Neuron (in vitro differentiated cells): ENCODE measurements around the gene FMNL2.

Experiments
- H2AFZ ChIP-seq: one replicate; pipeline ENCODE4 v1.6.1; 2013; ENCODE audit warnings: low read depth, mild to moderate bottlenecking, inconsistent platforms, low read length, moderate library complexity
- H3K27me3 ChIP-seq: one replicate; pipeline ENCODE4 v1.6.1; 2013; ENCODE audit warnings: low read length; ENCODE audit not compliant: insufficient read depth
- H3K36me3 ChIP-seq: one replicate; pipeline ENCODE4 v1.6.1; 2013; ENCODE audit warnings: low read length; ENCODE audit not compliant: insufficient read depth
- H3K4me1 ChIP-seq: one replicate; pipeline ENCODE4 v1.6.1; 2013; ENCODE audit warnings: low read length; ENCODE audit not compliant: insufficient read depth
- H3K4me3 ChIP-seq: 2 replicates; pipeline ENCODE4 v1.5.1; 2013; ENCODE audit warnings: mild to moderate bottlenecking, low read length, moderate library complexity
- H3K9me3 ChIP-seq: one replicate; pipeline ENCODE4 v1.6.1; 2013; ENCODE audit warnings: low read length

The FMNL2 gene

GRCh38 chr2:152560873-152561595 is 226.1 kb downstream of the FMNL2 start:
- Histone ChIP-seq H2AFZ (no peak overlapping the region), H3K4me3 (no peak overlapping the region), H3K27me3 (no peaks in the 10 kb centered on the region), H3K9me3 (no peaks in the 10 kb centered on the region), H3K36me3 (peaks cover 45% of the 10 kb centered on the region), H3K4me1 (no peaks in the 10 kb centered on the region)

GRCh38 chr2:152562198-152562884 is 227.4 kb downstream of the FMNL2 start:
- H3K4me1 ChIP-seq = no peaks in the 10 kb centered on the region
- H3K27me3 ChIP-seq = no peaks in the 10 kb centered on the region
- no peak overlapping the region for H3K4me3 ChIP-seq
- no peaks in the 10 kb centered on the region for H3K9me3 ChIP-seq
- peaks cover 45% of the 10 kb centered on the region for H3K36me3 ChIP-seq
- no peak overlapping the region for H2AFZ ChIP-seq

GRCh38 chr2:152563764-152564163 is 228.8 kb downstream of the FMNL2 start:
- no peaks in the 10 kb centered on the region for H3K27me3 ChIP-seq
- H3K4me1 ChIP-seq = no peaks in the 10 kb centered on the region
- H3K4me3 ChIP-seq = no peak overlapping the region
- no peak overlapping the region for H2AFZ ChIP-seq
- peaks cover 38% of the 10 kb centered on the region for H3K36me3 ChIP-seq
- H3K9me3 ChIP-seq = no peaks in the 10 kb centered on the region

- Histone ChIP-seq H3K4me3 (no peak overlapping the region), H2AFZ (no peak overlapping the region), H3K36me3 (peaks cover 29% of the 10 kb centered on the region), H3K27me3 (no peaks in the 10 kb centered on the region), H3K9me3 (no peaks in the 10 kb centered on the region), H3K4me1 (no peaks in the 10 kb centered on the region)
Measured at GRCh38 chr2:152564754-152565551, 230.0 kb downstream of the FMNL2 start.

GRCh38 chr2:152565884-152566727 is 231.1 kb downstream of the FMNL2 start:
- Histone ChIP-seq H3K4me1 (no peaks in the 10 kb centered on the region), H3K27me3 (no peaks in the 10 kb centered on the region), H3K4me3 (no peak overlapping the region), H3K9me3 (no peaks in the 10 kb centered on the region), H2AFZ (no peak overlapping the region), H3K36me3 (peaks cover 22% of the 10 kb centered on the region)

GRCh38 chr2:152566728-152567069 is 231.7 kb downstream of the FMNL2 start:
- H3K4me3 ChIP-seq = no peak overlapping the region
- H3K27me3 ChIP-seq = no peaks in the 10 kb centered on the region
- H3K9me3 ChIP-seq = no peaks in the 10 kb centered on the region
- peaks cover 24% of the 10 kb centered on the region for H3K36me3 ChIP-seq
- no peak overlapping the region for H2AFZ ChIP-seq
- H3K4me1 ChIP-seq = no peaks in the 10 kb centered on the region

GRCh38 chr2:152568531-152568930 is 233.6 kb downstream of the FMNL2 start:
- no peaks in the 10 kb centered on the region for H3K9me3 ChIP-seq
- H3K36me3 ChIP-seq = peaks cover 12% of the 10 kb centered on the region
- H3K27me3 ChIP-seq = no peaks in the 10 kb centered on the region
- H2AFZ ChIP-seq = no peak overlapping the region
- no peak overlapping the region for H3K4me3 ChIP-seq
- no peaks in the 10 kb centered on the region for H3K4me1 ChIP-seq

- H3K4me3 ChIP-seq = no peak overlapping the region
- no peaks in the 10 kb centered on the region for H3K4me1 ChIP-seq
- H3K36me3 ChIP-seq = peaks cover 11% of the 10 kb centered on the region
- H2AFZ ChIP-seq = no peak overlapping the region
- H3K27me3 ChIP-seq = no peaks in the 10 kb centered on the region
- no peaks in the 10 kb centered on the region for H3K9me3 ChIP-seq
Measured at GRCh38 chr2:152569186-152569585, 234.2 kb downstream of the FMNL2 start.

- peaks cover 11% of the 10 kb centered on the region for H3K36me3 ChIP-seq
- H2AFZ ChIP-seq = no peak overlapping the region
- no peak overlapping the region for H3K4me3 ChIP-seq
- no peaks in the 10 kb centered on the region for H3K4me1 ChIP-seq
- no peaks in the 10 kb centered on the region for H3K27me3 ChIP-seq
- no peaks in the 10 kb centered on the region for H3K9me3 ChIP-seq
Measured at GRCh38 chr2:152571048-152571766, 236.2 kb downstream of the FMNL2 start.

- Histone ChIP-seq H3K4me1 (no peaks in the 10 kb centered on the region), H3K9me3 (no peaks in the 10 kb centered on the region), H3K27me3 (no peaks in the 10 kb centered on the region), H3K4me3 (no peak overlapping the region), H2AFZ (no peak overlapping the region), H3K36me3 (peaks cover 11% of the 10 kb centered on the region)
Measured at GRCh38 chr2:152572031-152572430, 237.1 kb downstream of the FMNL2 start.

- Histone ChIP-seq H3K9me3 (no peaks in the 10 kb centered on the region), H3K36me3 (peaks cover 11% of the 10 kb centered on the region), H3K4me1 (no peaks in the 10 kb centered on the region), H3K4me3 (no peak overlapping the region), H2AFZ (no peak overlapping the region), H3K27me3 (no peaks in the 10 kb centered on the region)
Measured at GRCh38 chr2:152573168-152573567, 238.2 kb downstream of the FMNL2 start.

GRCh38 chr2:152577579-152577978 is 242.6 kb downstream of the FMNL2 start:
- Histone ChIP-seq H3K36me3 (peaks cover 25% of the 10 kb centered on the region), H3K9me3 (no peaks in the 10 kb centered on the region), H3K27me3 (no peaks in the 10 kb centered on the region), H2AFZ (no peak overlapping the region), H3K4me3 (no peak overlapping the region), H3K4me1 (no peaks in the 10 kb centered on the region)
